ENCODE results near the gene CHD6.

DNA sequence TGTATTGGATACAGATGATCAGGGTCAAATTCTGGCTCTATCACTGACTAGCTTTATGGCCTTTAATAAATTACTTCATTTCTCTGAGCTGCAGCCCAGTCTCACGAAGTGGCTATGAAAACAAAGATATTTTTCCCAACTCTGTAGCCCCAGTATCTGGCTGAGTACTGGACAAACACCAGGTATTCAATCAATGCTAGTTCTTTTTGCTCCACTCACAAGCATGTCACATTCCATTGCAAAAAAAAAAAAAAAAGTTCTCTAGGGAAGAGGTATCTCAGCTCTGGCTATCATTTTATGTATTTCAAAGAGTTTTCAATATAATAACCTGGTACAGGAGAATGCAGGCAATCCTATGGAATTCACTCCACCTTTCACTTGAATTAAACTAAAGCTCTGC, 3.1 kb downstream of the CHD6 start:
- TF ChIP-seq RFXAP (CRISPR knock-in tag; IDR thresholded peaks at IDR 0.05; ENCODE audit: borderline replicate concordance) (no peak), KLF6 (CRISPR knock-in tag; IDR thresholded peaks at IDR 0.05) (no peak), SPEN (CRISPR knock-in tag; IDR thresholded peaks at IDR 0.05; ENCODE audit: low read depth) (no peak), SRSF1 (optimal IDR thresholded peaks at IDR 0.05; ENCODE audit: low read depth, low read length) (no peak), BHLHE40 (IDR thresholded peaks at IDR 0.05; ENCODE audit: low read length) (no peak), ZNF333 (CRISPR knock-in tag; IDR thresholded peaks at IDR 0.05; ENCODE audit: borderline replicate concordance) (no peak), RBM39 (IDR thresholded peaks at IDR 0.05; ENCODE audit: low read depth, low read length, poor library complexity, severe bottlenecking) (no peak), EZH2 (conservative IDR thresholded peaks at IDR 0.05; ENCODE audit: low read depth, low read length) (no peak), MIXL1 (CRISPR knock-in tag; IDR thresholded peaks at IDR 0.05) (0 out of 2 replicates have a peak, but pooled peaks have one; percentile 6), THRA (CRISPR knock-in tag; IDR thresholded peaks at IDR 0.05; ENCODE audit: borderline replicate concordance) (no peak), KAT7 (CRISPR knock-in tag; IDR thresholded peaks at IDR 0.05; ENCODE audit: borderline replicate concordance) (no peak)
- TF ChIP-seq, protein P1, sequence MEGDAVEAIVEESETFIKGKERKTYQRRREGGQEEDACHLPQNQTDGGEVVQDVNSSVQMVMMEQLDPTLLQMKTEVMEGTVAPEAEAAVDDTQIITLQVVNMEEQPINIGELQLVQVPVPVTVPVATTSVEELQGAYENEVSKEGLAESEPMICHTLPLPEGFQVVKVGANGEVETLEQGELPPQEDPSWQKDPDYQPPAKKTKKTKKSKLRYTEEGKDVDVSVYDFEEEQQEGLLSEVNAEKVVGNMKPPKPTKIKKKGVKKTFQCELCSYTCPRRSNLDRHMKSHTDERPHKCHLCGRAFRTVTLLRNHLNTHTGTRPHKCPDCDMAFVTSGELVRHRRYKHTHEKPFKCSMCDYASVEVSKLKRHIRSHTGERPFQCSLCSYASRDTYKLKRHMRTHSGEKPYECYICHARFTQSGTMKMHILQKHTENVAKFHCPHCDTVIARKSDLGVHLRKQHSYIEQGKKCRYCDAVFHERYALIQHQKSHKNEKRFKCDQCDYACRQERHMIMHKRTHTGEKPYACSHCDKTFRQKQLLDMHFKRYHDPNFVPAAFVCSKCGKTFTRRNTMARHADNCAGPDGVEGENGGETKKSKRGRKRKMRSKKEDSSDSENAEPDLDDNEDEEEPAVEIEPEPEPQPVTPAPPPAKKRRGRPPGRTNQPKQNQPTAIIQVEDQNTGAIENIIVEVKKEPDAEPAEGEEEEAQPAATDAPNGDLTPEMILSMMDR (CRISPR knock-in tag; IDR thresholded peaks at IDR 0.05): no peak

Data from HepG2 (cell line).